NCI-H2081 (cell line): Measurements from ENCODE around the gene BRD4.

Experiments
- DNase-seq, 2 experiments: peaks; one replicate each; lab custom pipeline; 2025; lab: John Stamatoyannopoulos, UW

BRD4 gene

DNA sequence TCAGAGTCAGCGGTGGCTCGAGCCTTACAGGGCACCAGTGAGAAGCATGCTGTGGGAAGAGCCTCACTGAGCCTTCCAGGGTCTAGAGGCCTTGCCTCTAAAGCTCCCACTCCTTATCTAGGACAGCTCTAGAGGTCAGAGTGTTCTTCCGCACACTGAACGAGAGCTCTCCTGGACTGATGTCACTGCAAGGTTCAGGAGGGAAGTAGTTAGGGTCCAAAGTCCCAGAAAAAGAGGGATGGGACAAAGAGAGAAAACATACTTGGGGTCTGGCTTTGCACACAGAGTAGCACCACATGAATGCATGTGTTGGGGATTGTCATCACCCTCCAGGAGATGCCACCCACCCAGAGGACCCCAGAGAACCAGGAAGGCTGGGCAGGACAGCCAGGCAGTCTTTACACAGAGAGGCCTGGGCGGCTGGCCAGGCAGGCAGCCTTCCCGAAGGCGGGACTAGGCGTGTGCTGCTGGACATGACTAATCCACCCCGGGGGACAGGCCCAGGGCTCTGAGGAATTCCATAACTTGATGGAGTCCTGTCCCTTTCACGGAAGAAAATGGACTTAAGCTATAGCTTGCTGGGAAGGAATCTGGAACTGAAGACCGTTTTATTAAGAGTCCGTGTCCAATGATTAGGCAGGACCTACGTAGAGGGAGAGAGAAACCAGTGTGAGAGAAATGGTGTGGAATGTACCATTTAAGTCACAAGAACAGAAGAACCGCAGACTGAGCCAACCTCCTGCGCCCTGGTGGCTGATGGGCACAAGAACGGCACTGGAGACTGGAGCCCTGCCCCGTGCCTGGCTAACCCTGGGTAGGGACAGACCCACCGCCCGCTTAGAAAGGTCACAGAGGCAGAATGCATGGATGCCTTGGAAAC lies 83.5 kb downstream of the BRD4 start:
- no peak for DNase-seq

DNA sequence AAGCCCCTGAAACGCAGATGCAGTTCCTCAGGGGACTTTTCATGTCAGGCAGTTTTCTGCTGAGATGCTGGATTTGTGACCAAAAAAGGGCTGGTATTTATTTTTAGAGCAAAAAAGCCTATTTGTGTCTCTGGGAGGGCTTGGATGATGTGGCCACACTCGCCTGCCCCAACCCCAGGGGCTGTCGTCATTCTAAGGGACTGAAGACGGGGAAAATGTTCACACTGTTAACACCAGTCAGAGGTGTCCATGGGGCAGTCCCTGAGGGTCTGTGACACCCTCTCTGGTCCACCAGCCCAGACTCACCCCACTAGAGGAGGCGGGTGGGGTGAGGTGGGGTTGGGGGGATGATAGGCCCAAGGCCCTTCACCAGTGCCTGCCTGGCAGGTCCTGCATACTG lies 84.2 kb downstream of the BRD4 start:
- no peak for DNase-seq

DNA sequence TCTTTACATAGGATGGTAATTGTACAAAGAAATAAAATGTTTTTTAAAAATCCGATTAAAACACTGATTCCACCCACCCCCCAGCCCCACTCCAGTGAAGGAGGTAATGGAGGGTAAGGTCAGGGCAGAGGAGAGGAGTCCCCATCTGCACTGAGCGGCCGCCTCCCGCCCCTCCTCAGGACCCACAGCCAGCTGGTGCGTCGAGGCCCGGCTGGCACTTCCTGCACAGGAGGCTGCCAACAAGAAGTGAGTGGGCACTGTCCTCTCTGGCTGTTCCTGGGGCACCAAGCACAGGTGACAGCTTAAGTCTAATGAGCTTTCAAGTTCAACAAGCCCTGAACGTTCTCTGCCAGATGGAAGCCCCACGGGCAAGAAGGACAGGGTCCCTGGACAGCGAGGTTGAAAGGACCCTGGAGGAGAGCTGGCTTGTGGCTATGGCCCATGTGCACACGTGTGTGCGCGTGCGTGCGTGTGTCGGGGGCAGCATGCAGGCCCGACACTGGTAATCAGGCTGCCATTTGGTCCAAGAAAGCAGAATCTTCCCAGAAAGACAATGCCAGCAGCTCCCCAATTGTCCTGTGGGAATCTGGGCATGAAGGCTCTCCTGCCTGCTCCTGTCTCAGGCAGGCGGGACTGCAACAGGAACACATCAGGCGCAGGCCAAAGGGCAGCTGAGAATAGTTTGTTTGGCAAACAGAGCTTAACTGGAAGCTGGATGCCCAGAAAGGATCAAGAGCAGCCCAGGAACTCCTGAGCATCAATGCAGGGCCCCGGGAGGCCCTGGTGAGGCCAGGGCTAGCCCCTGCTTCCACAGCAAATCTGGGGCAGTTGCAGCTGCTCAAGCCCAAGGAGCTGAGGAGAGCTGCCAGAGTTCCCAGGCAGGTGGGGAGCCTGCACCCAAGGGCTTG lies 85.0 kb downstream of the BRD4 start:
- DNase-seq = no peak

DNA sequence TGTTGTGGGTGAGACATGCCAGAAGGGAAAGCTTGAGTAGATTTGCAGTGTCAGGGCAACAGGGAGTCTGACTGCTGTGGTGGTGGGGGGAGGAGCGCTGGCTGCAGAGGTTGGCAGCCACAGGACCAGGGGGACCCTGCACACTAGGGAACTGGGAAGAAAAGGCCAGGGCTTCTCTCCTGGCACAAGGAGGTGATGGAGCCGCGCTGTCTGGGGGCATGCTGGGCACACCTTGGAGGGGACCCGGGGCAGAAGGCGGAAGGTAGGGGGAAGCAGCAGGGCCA lies 86.2 kb downstream of the BRD4 start:
- DNase-seq = no peak

DNA sequence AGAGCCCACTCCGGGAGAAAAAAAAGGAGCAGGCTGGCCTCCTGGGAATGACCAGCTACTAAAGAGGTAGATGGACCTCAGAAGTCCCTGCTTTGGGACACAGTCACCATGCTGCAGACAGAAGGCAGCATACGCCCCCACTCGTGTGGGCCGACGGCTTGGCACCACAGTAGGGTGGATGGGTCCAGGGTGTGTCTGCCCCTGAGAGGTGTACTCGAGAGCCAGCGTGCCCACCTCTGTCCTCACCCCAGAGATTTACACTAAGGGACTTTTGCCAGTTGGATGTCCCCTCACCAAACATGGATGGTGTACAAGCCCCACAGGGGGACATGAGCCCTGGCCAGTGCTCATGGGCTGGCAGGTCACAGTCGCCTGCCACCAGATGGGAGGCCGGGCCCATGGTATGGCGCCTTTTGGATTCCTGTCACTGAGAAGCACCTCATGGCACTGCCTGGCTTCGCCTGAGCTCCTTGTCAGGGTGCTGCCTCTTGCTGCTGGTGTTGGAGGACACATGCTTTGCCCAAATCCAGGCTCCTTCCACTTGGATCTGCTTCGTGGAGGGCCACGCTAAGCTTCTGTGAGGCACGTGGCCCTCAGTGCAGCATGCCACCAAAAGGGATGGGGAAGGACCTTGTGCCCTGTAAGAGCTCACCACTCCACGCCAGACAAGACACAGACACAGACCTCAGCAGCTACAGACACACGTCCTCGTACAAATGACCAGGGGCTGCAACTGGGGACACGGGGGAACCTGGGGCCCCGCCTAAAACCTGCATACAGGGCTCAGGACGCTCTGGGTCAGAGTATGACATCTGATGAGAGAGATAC lies 86.8 kb downstream of the BRD4 start:
- no peak for DNase-seq

DNA sequence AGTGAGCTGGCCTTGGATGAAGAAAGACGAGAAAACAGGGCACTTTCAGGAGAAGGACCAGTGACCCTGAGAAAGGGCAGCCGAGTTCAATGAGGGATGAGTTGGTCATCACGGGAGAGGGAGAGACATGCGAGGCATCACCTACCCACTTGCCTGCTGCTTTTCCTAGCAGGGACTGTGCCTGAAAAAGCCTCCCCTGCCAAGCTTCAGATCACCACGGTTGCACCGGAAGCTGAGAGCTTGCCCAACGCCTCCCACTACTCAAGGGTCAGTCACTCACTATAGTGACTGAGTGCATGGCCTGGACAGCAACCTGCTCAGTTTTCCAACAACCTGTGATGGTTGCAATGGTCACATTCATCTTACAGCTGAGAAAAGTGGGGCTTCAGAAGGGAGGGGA lies 87.5 kb downstream of the BRD4 start:
- no peak for DNase-seq

DNA sequence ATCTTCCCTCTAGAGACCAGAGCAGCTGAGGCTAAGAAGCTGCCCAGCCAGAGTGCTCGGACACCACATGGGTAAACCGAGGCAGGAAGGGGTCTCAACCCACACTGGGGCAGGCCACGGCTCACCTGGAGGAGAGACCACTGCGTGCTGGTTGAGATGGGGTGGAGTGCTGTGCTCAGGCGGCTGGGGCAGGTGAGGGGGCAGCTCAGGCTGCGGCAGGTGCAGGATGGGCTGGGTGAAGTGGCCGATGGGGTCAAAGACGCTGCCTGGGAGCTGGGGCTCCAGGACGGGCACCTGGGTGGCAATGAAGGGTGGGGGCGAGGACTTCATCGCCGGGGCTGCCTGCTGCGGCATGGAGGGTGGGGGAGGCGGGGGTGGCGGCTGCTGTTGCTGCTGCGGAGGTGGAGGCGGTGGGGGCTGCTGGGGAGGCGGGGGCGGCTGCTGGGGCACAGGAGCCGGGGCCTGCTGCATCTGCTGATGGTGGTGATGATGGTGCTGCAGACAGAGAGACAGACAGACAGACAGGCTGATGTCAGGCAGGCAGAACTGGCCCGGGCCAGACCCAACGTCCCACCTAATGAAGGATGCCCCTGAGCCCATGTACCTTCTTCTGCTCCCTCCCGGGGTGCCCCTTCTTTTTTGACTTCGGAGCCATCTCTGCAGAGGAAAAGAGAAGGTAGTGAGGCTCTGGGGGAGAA lies 88.1 kb downstream of the BRD4 start:
- DNase-seq = no peak

DNA sequence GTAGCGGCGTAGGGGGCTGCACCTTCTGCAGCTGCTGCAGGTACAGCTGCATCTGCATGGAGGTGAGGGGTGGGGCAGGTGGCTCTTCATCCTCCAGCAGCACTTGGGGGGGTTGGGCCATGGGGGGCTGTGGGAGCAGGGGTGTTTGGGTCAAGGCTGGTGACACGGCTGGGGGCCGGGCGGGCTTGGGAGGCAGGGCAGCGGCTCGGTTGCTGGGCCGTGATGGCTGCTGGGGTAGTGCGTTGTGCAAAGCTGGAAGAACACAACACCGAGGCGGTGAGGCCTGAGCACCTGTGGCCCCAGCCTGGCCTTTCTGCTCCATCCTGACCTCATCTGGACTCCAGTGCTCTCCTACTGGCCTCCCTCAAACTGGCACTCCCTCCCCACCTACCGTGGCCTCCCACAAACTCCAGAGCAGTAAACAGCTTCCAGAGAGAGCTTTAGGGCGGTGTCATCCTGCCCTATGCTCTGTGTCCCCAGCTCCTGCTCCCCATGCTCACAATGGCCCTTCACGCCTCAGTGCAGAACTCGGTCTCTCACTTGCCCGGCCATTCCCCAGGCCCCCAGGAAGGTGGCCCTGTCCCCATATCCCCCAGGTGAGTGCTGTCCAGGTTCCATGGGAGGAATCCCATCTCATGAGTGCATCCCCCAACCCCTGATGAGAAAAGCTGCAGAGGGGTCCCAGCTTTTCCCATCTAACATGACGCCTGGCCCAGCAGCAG lies 88.9 kb downstream of the BRD4 start:
- no peak for DNase-seq

DNA sequence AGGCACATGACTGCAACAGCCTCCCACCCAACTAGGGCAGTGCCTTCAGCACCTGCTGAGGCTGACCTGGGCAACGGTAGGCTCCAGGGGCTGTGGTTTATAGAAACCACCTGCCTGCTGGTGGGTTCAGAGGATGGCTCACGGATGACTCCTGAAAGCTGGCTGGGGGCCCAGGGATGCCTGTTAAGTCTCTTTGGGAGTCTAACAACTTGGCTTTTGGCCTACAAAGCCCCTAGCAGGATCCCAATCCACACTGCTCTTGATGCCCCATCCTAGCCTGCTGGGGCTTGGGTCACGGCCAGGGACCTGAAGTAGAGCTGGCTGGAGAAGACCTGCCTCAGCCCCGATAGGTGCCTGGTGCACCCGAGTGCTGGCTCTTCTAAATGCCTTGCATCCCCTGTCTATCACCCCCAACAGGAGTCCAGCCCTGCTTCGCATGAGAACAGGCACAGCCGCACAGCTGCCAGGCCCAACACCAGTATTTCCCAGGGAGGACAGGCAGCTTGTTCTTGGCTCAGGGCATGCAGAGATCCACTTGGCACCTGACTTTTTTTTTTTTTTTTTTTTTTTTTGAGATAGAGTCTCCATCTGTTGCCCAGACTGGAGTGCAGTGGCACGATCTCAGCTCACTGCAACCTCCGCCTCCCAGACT lies 91.0 kb downstream of the BRD4 start:
- DNase-seq = no peak

DNA sequence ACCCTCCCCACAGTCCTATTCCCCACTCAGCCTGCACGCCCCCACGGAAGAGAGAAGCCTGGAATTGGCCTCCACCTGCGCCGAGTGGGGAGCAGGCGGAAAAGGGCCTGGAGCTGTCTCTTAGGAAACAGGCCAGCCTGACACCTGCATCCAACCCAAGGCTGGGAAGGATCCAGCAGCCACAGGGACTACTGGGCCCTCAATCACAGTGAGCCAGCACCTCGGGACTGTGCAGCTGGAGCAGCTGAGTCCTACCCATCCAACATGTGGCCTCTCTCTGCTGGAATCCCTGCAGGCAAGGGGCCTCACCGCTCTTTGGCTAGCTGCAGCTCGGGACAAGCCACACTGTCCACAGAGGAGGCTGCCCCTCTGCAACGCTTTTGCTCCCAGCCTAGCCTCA lies 91.8 kb downstream of the BRD4 start:
- DNase-seq = no peak

DNA sequence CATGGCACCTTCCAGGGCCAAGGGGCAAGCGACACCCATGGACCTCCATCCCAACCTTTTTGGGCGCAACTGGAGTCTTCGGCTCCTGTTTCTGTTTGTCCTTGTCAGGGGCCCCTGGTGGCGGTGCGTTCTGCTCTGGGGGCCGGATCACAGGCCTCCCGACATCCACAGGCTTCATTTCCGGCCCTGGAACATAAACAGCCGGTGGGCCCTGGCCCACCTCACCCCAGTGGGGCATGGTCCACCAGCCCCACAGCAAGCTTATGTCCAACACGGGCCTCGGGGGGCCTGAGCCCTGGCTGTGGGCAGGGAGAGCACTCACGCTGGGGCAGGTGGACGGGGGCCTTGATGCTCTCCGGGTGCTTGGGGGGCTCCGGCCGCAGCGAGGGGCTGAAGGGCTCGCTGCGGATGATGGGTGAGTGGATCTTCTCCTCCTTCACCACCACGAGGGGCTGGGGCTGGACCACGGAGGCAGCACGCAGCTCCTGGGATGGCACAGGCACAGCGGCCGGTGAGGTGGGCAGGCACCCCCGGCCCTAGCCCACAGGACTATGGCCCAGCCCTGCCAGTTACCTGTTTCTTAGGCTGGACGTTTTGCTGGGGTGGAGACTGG lies 92.9 kb downstream of the BRD4 start:
- DNase-seq = no peak

DNA sequence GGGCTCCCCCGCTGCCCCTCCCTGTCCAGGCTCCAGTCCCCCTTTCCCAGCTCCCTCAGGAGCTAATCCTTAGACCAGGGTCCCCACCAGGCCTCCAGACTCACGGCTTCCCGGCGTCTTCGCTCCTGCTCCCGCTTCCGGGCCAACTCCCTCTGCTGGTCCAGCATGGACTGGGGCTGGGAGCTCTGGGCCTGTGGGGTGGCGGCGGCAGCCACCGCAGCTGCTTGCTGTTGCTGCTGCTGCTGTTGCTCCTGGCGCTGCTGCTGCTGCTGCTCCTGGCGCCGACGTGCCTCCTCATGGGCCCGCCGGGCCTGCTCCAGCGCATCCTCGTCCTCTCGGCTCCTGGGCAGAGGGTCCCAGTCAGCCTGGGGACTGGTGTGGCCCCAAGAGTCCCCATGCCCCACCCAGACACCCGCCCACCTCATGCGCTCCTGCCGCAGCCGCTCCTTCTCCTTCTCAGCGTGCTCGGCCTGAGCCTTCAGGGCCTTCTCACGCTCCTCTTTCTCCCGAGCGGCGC lies 93.6 kb downstream of the BRD4 start:
- DNase-seq = no peak

DNA sequence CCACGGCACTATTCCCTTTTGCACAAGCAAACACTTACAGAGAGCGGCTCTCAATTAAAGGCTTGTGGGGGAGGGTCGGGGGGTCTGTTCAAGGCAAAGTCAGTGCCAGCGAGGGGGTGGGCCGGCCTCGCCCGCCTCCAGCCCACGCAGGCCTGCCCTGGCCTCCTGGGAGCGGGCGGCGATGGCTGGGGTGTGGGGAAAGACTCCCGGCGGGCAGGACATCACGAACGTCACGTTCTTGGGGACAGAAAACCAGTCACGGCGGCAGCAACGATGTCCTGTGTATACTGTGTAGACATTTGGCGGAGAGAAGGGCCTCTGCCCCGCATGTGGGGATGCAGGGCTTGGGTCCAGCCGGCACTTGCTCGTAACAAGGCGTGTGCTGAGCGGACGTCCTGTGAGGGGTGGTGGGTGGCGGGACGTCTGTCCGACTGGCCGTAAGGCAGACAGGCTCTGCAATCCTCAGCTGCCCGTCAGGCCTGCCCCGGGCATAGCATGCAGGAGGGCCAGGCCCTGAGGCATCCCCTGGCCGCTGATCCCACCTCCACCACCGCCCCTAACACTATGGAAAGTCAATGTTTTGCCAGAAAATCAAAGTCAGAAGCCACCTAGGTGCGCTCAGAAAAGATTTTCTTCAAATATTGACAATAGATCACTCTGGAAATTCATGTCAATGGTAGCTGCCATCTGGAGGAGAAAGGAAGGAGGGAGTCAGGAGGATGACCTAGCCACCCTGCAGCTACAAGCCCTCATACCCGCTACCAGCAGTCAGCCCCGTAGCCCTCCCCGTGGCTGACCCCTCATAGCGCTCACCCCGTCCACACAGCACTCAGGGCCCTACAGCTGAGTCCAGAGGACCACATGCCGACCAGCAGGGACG lies 94.3 kb downstream of the BRD4 start:
- DNase-seq = no peak

DNA sequence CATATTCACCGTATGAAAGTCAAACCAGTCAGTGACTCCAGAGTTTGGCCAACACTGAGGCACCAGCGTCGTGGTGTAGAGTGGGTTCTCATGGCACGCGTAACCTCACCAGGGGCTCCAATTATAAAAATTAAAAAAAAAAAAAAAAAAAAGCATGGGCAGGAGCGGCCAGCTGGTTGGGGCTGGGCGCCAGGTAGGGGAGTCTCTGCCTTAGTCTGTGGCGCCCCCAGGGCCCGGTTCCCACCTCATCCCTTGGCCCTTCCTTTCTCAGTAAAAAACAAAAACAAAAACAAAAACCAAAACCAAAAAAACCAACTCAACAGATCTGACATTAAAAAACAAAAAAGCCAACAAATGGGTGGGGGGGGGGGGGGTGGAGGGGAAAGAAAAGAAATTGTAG lies 95.5 kb downstream of the BRD4 start:
- no peak for DNase-seq

DNA sequence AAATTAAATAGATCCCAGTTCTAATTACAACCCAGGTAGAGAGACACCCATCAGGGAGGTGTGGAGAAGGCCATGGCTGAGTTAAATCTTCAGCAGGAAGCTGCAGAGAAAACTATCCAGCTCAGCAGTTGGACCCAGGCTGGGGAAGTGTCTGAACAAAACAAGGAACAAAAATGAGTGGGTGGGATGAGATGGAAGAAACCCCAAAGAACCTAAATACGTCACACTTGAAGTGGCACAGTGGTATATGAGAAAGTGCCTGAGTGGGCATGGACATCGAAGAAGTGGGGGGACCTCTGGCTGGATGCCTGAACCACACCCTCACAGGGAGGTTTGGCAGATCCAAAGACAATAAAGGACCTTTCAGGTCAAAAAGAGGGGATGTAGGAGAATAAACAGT lies 96.6 kb downstream of the BRD4 start:
- no peak for DNase-seq

DNA sequence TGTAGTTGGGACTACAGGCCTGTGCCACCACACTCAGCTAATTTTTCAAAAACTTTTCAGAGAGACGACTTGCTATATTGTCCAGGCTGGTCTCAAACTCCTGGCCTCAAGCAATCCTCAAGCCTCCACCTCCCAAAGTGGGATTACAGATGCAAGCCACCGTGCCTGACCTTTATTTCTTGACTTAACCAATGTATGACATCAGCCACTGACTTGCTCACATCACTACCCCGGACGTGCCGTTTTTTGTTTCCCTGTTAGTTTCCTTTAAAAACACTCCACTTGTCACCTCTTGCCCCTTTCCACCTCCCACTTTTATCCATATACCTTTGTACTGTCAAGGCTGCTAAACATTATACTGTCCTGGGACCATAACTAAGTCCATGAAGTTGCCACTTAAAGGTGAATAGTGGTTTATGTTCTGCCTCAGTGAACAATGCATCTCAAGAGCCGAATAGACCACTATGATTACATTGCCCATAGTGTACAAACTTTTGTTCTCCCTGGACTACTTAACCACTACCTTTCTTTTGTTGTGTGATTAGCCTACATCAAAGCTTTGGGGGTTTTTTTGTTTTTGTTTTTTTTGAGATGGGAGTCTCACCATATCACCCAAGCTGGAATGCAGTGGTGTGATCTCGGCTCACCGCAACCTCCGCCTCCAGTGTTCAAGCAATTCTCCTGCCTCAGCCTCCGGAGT lies 97.8 kb downstream of the BRD4 start:
- DNase-seq = no peak

DNA sequence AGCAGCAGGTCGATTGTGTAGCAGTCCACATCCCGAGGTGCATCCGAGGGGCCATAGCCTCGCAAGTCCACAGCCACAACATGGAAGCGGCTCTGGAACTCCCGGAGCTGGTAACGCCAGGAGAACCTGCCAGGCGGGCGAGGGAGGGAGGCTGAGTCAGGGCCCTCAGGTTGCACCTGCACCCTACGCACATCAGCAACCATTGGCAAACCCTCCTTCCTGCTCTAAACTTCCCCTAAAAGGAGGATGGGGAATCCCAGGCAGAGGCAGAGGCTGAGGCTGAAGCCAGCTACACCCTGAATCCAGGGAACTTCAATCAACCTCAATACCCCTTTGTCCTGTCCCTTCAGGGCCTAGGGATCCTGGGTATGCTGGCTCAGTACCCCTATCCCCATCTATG lies 101.1 kb downstream of the BRD4 start:
- no peak for DNase-seq

DNA sequence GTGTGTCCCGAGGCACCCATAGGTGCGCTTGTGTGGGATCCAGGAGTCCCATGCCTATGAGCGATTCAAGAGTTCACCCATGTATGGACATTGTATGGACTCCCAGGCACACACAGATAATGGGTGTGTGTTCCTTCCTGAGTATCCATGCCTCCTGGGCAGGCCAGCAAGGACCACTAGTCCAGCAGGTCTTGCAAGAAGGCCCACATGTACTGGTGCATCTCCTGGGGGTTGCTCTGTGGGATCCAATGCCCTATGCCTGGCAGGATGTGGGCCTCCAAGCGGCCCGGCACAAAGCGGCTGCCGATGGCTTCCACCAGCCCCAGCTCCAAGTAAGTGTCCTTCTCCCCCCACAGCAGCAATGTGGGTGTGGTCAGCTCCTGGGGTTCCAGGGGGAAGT lies 105.1 kb downstream of the BRD4 start:
- no peak for DNase-seq
